Measurements from ENCODE around the gene TGM1.

DNA sequence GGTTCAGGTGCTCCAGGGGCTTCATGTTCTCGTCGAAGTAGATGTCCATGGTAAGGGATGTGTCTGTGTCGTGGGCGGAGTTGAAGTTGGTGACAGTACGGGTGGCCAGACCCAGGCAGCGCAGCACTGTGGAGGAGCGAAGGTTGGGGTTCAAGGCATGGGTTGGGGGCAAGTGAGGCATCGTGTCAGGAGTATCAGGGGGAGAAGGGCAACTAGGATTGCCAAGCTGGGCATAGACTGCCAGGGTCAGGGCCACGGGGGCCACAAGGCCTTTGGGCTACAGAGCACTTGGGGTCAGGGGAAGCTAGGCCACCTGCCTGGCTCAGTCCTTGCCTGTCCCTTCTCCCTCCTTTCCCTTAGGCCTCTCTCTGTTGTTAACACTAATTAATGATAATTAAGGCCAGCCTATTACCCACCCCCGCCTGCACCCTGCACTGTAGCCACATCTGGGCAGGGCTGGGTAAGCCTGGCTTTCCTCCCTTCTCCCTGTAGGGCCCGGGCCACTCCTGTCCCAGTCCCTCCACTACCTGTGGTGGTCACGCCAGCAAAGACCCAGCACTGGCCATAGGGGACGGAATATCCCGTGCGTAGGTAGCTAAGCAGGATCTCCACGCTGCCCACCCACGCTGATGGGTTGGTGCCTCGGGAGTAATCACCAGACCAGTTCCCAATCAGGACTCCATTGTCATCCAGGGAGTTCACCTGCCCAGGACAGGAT lies 4.3 kb downstream of the TGM1 start:
- TF ChIP-seq, protein P1, sequence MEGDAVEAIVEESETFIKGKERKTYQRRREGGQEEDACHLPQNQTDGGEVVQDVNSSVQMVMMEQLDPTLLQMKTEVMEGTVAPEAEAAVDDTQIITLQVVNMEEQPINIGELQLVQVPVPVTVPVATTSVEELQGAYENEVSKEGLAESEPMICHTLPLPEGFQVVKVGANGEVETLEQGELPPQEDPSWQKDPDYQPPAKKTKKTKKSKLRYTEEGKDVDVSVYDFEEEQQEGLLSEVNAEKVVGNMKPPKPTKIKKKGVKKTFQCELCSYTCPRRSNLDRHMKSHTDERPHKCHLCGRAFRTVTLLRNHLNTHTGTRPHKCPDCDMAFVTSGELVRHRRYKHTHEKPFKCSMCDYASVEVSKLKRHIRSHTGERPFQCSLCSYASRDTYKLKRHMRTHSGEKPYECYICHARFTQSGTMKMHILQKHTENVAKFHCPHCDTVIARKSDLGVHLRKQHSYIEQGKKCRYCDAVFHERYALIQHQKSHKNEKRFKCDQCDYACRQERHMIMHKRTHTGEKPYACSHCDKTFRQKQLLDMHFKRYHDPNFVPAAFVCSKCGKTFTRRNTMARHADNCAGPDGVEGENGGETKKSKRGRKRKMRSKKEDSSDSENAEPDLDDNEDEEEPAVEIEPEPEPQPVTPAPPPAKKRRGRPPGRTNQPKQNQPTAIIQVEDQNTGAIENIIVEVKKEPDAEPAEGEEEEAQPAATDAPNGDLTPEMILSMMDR (IDR thresholded peaks at IDR 0.05): no peak
- TF ChIP-seq POLR2A (IDR thresholded peaks at IDR 0.05): no peak
